A673 (cell line): ENCODE measurements around the gene DAD1.

Experiments
- CTCF ChIP-seq: fragments of 300-800, 200-600 bp; sonication (generic); conservative IDR thresholded peaks from 2 replicates; pipeline ENCODE4 v1.5.1; 2017; ENCODE audit warnings: low read depth, mild to moderate bottlenecking, antibody characterized with exemption, low read length, moderate library complexity, mixed read lengths
- EZH2 ChIP-seq: fragments of 200-600 bp; sonication (generic); IDR thresholded peaks from 2 replicates; pipeline ENCODE4 v1.6.1; 2017; ENCODE audit warnings: borderline replicate concordance, low read depth, mild to moderate bottlenecking, mixed read lengths, antibody characterized with exemption, low read length; ENCODE audit not compliant: poor library complexity, severe bottlenecking

GRCh38 chr14:22602862-22603261 is 13.8 kb upstream of the DAD1 start:
- no peak for TF ChIP-seq CTCF
- TF ChIP-seq EZH2, result no peak
